Measurements from ENCODE around the gene EIF4E2.
"Not testable (repeated sequence)": the region's sequence is repeated elsewhere in the genome, so short reads cannot be mapped to it uniquely, and the experiment has no call there.

The EIF4E2 gene

DNA sequence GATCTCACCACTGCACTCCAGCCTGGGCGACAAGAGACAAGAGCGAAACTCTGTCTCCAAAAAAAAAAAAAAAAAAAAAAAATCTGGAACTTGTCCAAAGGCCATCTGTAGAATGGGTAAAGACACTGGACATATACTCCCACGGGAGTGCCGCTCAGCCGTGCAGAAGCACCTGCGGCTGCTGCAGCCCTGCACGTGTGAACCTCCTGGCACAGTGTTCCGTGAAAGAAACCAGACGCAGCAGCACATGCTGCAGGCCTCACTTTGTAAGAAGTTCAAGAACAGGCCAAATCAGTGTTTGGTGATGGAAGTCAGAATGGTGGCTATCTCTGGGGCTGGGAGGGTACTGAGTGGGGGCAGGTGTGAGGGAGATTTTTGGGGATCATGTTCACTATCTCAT is 18.1 kb upstream of the EIF4E2 start:
- H3K4me3 ChIP-seq (ENCODE audit: low read depth, low read length) = no peak overlapping the region
- TF ChIP-seq, protein P1, sequence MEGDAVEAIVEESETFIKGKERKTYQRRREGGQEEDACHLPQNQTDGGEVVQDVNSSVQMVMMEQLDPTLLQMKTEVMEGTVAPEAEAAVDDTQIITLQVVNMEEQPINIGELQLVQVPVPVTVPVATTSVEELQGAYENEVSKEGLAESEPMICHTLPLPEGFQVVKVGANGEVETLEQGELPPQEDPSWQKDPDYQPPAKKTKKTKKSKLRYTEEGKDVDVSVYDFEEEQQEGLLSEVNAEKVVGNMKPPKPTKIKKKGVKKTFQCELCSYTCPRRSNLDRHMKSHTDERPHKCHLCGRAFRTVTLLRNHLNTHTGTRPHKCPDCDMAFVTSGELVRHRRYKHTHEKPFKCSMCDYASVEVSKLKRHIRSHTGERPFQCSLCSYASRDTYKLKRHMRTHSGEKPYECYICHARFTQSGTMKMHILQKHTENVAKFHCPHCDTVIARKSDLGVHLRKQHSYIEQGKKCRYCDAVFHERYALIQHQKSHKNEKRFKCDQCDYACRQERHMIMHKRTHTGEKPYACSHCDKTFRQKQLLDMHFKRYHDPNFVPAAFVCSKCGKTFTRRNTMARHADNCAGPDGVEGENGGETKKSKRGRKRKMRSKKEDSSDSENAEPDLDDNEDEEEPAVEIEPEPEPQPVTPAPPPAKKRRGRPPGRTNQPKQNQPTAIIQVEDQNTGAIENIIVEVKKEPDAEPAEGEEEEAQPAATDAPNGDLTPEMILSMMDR (IDR thresholded peaks at IDR 0.05; ENCODE audit: control insufficient read depth, extremely low read depth, insufficient read depth) = no peak
- DNase-seq (ENCODE audit: low read depth) = no peak

DNA sequence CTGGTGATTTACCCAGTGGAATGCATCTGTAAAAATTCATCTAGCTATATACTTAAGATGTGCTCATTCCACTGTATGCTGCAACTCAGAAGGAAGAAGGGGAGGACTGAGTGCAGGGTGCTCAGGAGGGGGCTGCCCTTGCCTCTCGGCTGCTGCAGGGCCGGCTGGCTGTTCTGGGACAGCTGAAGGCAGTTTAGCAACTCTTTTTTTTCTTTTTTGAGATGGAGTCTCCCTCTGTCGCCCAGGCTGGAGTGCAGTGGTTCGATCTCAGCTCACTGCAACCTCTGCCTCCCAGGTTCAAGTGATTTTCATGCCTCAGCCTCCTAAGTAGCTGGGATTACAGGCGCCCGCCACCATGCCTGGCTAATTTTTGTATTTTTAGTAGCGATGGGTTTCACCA is 17.7 kb upstream of the EIF4E2 start:
- DNase-seq (ENCODE audit: low read depth); H3K4me3 ChIP-seq (ENCODE audit: low read depth, low read length): not testable (repeated sequence)

DNA sequence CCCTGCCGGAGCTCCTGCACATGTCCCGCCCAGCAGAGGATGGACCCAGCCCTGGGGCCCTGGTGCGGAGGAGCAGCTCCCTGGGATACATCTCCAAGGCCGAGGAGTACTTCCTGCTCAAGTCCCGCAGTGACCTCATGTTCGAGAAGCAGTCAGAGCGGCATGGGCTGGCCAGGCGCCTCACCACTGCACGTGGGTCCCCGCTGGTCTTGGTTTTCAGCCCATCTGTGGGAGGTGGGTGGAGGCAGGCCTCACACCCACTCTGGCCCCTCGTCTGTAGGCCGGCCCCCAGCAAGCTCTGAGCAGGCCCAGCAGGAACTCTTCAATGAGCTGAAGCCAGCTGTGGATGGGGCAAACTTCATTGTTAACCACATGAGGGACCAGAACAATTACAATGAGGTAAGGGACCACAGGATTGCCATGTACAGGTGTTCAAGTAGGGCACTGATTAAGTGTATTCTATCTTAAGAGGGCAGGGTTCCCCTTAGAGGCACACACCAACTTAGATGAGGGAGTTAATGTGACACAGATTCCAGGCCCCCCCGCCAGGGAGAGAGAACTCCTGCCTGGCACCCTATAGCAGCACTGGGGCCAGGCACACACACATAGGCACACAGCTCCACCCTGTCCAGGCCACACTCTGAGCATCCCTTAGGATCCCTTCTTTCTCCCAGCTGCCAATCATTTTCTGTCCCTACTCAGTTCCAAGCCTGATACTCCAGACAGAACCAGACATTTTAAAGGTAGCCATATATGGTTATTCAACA is 16.4 kb upstream of the EIF4E2 start:
- no peak overlapping the region for H3K4me3 ChIP-seq (ENCODE audit: low read depth, low read length)
- TF ChIP-seq, protein P1 (IDR thresholded peaks at IDR 0.05; ENCODE audit: control insufficient read depth, extremely low read depth, insufficient read depth) = no peak
- DNase-seq (ENCODE audit: low read depth) = no peak

DNA sequence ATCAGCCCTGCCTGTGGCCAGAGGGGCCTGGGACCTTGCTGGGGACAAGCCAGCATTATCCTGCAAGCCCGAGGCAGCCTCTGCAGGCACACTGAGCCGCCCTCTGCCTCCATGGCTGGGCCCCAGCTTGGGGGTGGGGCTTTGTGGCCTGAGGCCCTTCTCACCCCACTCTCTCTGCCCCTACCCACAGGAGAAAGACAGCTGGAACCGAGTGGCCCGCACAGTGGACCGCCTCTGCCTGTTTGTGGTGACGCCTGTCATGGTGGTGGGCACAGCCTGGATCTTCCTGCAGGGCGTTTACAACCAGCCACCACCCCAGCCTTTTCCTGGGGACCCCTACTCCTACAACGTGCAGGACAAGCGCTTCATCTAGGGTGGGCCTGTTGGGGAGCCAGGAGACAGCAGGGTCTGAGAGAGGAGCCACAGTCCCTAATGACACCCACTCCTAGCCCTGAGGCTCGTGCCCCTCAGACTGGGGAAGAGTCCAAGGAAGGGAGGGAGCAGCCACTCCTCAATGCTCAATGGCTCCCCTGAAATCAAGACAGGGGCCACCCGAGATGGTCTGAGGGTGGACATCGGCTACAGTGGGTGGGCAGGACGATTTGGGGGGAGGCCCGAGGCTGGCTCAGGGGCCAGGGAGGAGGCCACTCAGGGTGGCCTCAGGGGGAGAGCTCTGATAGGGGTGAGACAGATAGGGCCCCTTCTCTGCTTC is 15.4 kb upstream of the EIF4E2 start:
- TF ChIP-seq, protein P1 (IDR thresholded peaks at IDR 0.05; ENCODE audit: control insufficient read depth, extremely low read depth, insufficient read depth) = no peak
- no peak overlapping the region for H3K4me3 ChIP-seq (ENCODE audit: low read depth, low read length)
- no peak for DNase-seq (ENCODE audit: low read depth)

DNA sequence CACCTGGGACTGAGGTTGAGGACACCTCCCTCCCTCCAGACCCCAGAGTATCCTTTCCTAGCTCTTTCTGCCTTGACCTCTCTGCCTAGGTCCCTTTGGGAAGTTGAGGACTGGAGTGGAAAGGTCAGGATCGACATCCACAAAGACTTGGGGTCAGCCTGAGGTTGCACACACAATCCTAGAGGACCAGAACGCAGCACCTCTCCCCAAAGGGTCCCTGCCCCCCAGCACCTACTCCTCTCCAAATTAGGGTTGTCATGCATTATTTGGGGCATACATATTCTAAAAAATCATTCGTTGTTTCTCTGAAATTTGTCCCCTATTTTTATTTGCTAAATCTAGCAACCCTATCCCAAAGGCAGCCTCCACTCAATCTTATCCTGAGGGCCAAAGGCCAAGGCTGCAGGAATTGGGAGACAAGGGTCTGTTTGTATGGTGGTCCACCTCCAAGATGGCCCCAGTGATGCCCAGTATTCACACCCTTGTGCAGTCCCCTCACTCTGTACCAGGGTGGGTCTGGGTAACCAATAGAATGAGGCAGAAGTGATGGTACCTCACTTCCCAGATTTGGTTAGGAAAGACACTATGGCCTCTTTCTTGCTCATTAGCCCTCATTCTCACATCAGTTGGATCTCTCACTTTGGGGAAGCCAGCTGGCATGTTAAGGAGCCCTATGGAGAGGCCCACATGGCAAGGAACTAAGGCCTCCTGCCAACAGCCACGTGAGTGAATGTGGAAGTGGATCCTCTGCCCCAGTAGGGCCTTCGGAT is 14.5 kb upstream of the EIF4E2 start:
- no peak for DNase-seq (ENCODE audit: low read depth)
- TF ChIP-seq, protein P1 (IDR thresholded peaks at IDR 0.05; ENCODE audit: control insufficient read depth, extremely low read depth, insufficient read depth) = no peak
- no peak overlapping the region for H3K4me3 ChIP-seq (ENCODE audit: low read depth, low read length)

DNA sequence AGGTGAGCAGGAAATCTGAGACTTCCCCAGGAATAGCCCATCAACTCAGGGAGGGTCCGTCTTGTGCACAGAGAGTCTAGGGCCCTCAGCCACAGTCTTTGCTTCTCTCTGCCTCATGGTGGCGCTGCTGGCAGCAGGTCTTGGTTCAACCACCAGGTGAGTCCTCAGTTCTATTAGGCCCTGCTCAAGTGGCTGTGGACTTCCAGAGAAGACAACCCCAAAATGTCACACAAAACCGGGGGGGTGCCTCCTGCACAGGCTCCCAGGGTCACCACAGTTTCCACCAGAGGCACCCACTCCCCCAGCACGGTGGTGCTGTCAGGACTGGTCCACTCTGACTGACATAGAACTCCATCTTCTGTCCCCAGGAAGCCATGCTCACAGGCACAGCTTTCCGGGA is 13.4 kb upstream of the EIF4E2 start:
- no peak overlapping the region for H3K4me3 ChIP-seq (ENCODE audit: low read depth, low read length)
- TF ChIP-seq, protein P1 (IDR thresholded peaks at IDR 0.05; ENCODE audit: control insufficient read depth, extremely low read depth, insufficient read depth) = 0 out of 2 replicates have a peak, but pooled peaks have one; percentile 2
- DNase-seq (ENCODE audit: low read depth) = no peak

DNA sequence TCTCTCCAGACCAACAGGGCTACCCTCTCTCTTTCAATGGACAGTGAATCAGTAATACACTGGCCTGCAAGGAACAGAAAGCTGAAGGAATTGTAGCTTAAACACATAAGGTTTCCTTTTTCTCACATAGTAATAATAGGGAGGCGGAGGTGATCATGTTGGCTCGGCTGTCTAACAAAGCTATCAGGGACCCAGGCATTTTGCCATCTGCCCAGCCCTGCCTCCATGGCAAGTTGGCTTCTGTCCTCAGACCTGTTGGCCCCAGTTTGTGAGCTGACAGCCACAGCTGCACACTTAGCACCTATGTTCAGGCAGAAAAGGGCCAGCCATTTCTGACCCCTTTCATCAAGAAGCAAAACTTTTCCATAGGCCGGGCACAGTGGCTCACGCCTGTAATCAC is 13.0 kb upstream of the EIF4E2 start:
- TF ChIP-seq, protein P1 (IDR thresholded peaks at IDR 0.05; ENCODE audit: control insufficient read depth, extremely low read depth, insufficient read depth) = no peak
- no peak for DNase-seq (ENCODE audit: low read depth)
- H3K4me3 ChIP-seq (ENCODE audit: low read depth, low read length) = no peak overlapping the region
